Astrocyte (in vitro differentiated cells and primary cell): ENCODE data around the gene TIGAR.

Experiments used
- EZH2 ChIP-seq: IDR thresholded peaks from 2 replicates; pipeline ENCODE4 v1.6.1; 2012; ENCODE audit warnings: mild to moderate bottlenecking, low read length, inconsistent platforms; ENCODE audit not compliant: insufficient read depth
- TF ChIP-seq, protein P1 (sequence below): IDR thresholded peaks from 2 replicates; pipeline ENCODE4 v1.5.1; 2011; ENCODE audit warnings: low read depth, mild to moderate bottlenecking, inconsistent platforms, low read length, moderate library complexity; ENCODE audit not compliant: insufficient read depth

DNA sequence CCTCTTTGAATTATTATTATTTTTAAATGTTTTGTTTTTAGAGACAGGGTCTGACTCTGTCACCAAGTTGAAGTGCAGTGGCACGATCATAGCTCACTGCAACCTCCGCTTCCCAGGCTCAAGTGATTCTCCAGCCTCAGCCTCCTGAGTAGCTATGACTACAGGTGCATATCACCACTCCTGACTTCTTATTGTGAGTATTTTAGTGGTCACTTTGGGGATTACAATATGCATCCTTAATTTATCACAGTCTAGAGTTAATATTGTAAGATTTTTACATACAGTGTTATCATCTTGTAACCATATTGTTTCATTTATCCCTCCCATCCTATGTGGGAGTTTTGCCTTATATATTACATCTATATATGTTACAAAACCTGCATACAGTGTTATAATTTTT lies 45.1 kb downstream of the TIGAR start:
- TF ChIP-seq, protein P1, sequence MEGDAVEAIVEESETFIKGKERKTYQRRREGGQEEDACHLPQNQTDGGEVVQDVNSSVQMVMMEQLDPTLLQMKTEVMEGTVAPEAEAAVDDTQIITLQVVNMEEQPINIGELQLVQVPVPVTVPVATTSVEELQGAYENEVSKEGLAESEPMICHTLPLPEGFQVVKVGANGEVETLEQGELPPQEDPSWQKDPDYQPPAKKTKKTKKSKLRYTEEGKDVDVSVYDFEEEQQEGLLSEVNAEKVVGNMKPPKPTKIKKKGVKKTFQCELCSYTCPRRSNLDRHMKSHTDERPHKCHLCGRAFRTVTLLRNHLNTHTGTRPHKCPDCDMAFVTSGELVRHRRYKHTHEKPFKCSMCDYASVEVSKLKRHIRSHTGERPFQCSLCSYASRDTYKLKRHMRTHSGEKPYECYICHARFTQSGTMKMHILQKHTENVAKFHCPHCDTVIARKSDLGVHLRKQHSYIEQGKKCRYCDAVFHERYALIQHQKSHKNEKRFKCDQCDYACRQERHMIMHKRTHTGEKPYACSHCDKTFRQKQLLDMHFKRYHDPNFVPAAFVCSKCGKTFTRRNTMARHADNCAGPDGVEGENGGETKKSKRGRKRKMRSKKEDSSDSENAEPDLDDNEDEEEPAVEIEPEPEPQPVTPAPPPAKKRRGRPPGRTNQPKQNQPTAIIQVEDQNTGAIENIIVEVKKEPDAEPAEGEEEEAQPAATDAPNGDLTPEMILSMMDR, result no peak
- TF ChIP-seq EZH2, result no peak
